SU-DHL-6 (cell line): ENCODE results near the gene ATXN7.

Experiments used
- H2AFZ ChIP-seq: fragments of 200-600 bp; sonication (generic); 2 replicates; pipeline ENCODE4 v1.6.1; 2014; ENCODE audit warnings: low read depth, mild to moderate bottlenecking, moderate library complexity, mixed read lengths, antibody characterized with exemption, low read length; ENCODE audit not compliant: severe bottlenecking
- H3F3A ChIP-seq: fragments of 200-600 bp; shearing (Covaris generic); 2 replicates; pipeline ENCODE4 v1.6.0; 2016; ENCODE audit warnings: antibody characterized with exemption, mild to moderate bottlenecking; ENCODE audit not compliant: insufficient read depth
- H3K27ac ChIP-seq: fragments of 200-600 bp; sonication (generic); 2 replicates; pipeline ENCODE4 v1.5.1; 2016; ENCODE audit warnings: low read depth, mild to moderate bottlenecking, low read length, moderate library complexity, mixed read lengths
- H3K27me3 ChIP-seq: fragments of 200-600 bp; sonication (generic), shearing (Covaris generic); 2 replicates; pipeline ENCODE4 v1.6.0; 2014; ENCODE audit warnings: mild to moderate bottlenecking, low read length
- H3K36me3 ChIP-seq: fragments of 200-600 bp; sonication (generic); 2 replicates; pipeline ENCODE4 v1.6.1; 2014; ENCODE audit warnings: mild to moderate bottlenecking, low read length, mixed read lengths
- H3K4me2 ChIP-seq: fragments of 300-600, 200-600 bp; shearing (Covaris generic), sonication (generic); 2 replicates; pipeline ENCODE4 v1.6.0; 2014; ENCODE audit warnings: low read length, low read depth, mild to moderate bottlenecking; ENCODE audit not compliant: poor library complexity, severe bottlenecking
- H3K4me3 ChIP-seq: fragments of 200-600 bp; sonication (generic); 2 replicates; pipeline ENCODE4 v1.5.1; 2014; ENCODE audit warnings: antibody characterized with exemption, low read length, mild to moderate bottlenecking, mixed read lengths; ENCODE audit not compliant: insufficient read depth, poor library complexity, severe bottlenecking
- H3K79me2 ChIP-seq: fragments of 200-600 bp; sonication (generic); 2 replicates; pipeline ENCODE4 v1.6.1; 2014; ENCODE audit warnings: mild to moderate bottlenecking, low read length, moderate library complexity; ENCODE audit not compliant: insufficient read depth
- H3K9ac ChIP-seq: fragments of 200-600 bp; sonication (generic); 2 replicates; pipeline ENCODE4 v1.7.0; 2014; ENCODE audit warnings: mild to moderate bottlenecking, low read length
- H3K9me2 ChIP-seq: fragments of 200-600 bp; sonication (generic); replicated peaks from 2 replicates; pipeline ENCODE4 v1.6.1; 2014; ENCODE audit warnings: low read length; ENCODE audit not compliant: insufficient read depth
- H3K9me3 ChIP-seq: fragments of 200-600 bp; sonication (generic); 2 replicates; pipeline ENCODE4 v1.6.1; 2014; ENCODE audit warnings: low read length, mixed read lengths; ENCODE audit not compliant: insufficient read depth
- H4K20me1 ChIP-seq: fragments of 200-600 bp; sonication (generic); 2 replicates; pipeline ENCODE4 v1.6.1; 2014; ENCODE audit warnings: low read depth, mild to moderate bottlenecking, antibody characterized with exemption, low read length, moderate library complexity, mixed read lengths
- EZH2phosphoT487 ChIP-seq: fragments of 200-600 bp; sonication (generic), shearing (Covaris generic); conservative IDR thresholded peaks from 2 replicates; pipeline ENCODE4 v1.6.1; 2018; ENCODE audit warnings: mild to moderate bottlenecking, antibody characterized with exemption, low read length, moderate library complexity, mixed read lengths
- TF ChIP-seq, protein P1 (sequence below): fragments of 200-600 bp; sonication (generic); IDR thresholded peaks from one replicate; pipeline ENCODE4 v1.5.1; 2017; ENCODE audit warnings: antibody characterized with exemption, mild to moderate bottlenecking, low read length, moderate library complexity; ENCODE audit not compliant: insufficient read depth, poor library complexity, severe bottlenecking

The ATXN7 gene

DNA sequence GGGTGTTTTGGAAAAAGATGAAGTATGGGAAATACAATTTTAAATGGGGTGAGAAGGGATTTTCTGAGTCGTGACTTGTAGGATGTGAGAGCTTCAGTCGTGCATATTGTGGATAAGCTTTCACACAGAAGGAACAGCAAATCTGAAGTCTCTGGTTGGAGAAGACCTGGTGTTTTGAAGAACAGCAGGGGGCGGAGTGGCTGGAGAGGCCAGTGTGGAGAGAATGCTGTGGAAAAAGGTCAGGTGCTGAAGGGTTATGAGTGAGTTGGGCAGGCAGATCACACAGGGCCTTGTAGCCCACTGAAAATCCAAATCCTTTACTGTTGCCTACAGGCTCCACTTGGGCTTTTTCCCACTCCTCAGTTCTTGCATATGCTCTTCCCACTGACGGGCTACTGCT is 62.6 kb downstream of the ATXN7 start:
- H3K9ac ChIP-seq = no peak overlapping the region
- peaks cover 51% of the 10 kb centered on the region for H3K79me2 ChIP-seq
- no peak for TF ChIP-seq EZH2phosphoT487
- TF ChIP-seq, protein P1, sequence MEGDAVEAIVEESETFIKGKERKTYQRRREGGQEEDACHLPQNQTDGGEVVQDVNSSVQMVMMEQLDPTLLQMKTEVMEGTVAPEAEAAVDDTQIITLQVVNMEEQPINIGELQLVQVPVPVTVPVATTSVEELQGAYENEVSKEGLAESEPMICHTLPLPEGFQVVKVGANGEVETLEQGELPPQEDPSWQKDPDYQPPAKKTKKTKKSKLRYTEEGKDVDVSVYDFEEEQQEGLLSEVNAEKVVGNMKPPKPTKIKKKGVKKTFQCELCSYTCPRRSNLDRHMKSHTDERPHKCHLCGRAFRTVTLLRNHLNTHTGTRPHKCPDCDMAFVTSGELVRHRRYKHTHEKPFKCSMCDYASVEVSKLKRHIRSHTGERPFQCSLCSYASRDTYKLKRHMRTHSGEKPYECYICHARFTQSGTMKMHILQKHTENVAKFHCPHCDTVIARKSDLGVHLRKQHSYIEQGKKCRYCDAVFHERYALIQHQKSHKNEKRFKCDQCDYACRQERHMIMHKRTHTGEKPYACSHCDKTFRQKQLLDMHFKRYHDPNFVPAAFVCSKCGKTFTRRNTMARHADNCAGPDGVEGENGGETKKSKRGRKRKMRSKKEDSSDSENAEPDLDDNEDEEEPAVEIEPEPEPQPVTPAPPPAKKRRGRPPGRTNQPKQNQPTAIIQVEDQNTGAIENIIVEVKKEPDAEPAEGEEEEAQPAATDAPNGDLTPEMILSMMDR = no peak
- H3K4me2 ChIP-seq = no peak overlapping the region
- H3K9me3 ChIP-seq = no peaks in the 10 kb centered on the region
- peaks cover 13% of the 10 kb centered on the region for H3F3A ChIP-seq
- H2AFZ ChIP-seq = no peak overlapping the region
- no peaks in the 10 kb centered on the region for H3K9me2 ChIP-seq
- H3K27me3 ChIP-seq = no peaks in the 10 kb centered on the region
- H3K36me3 ChIP-seq = peaks cover 8% of the 10 kb centered on the region
- H3K4me3 ChIP-seq = no peak overlapping the region
- H4K20me1 ChIP-seq = peaks cover 12% of the 10 kb centered on the region; the same call in 1 of the 2 replicates
- H3K27ac ChIP-seq = no peak overlapping the region

DNA sequence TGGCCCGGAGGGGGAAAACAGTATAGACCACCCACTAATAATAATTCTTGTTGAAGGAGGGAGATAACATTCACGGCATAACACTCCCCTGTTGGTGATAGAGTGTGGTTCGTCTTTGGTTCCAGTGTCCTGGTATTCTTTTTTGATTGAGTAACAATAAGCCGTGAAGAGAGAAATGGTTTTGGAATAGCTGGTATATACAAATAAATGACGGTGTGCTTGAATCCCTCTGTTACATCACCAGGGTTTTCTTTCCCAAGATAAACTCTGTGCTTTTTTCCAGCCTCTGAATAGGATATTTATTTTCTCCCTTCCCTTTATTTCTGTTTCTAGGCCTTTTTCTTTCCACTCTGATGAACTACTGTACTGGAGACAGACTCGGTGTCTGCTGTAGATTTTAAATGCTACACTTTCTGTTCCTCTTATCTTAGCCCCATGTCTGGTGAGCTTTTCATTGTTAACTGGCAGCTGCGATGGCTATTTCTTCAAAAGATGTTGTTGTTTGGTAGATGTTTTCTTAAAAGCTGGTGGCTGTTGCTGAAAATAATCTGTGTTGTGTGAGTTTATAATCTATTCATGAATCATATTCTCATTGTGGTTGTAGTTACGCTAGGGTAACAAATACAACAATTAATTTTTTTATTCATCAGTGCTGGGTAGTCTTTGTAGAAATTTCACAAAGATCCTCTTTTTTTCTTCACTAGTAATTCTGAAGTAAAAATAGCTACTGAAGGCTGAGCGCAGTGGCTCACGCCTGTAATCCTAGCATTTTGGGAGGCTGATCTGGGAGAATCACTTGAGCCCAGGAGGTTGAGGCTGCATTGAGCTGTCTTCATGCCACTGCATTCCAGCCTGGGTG is 64.0 kb downstream of the ATXN7 start:
- Histone ChIP-seq H2AFZ (no peak overlapping the region), H3K9ac (no peak overlapping the region), H3K9me2 (no peaks in the 10 kb centered on the region), H3K27me3 (no peaks in the 10 kb centered on the region), H4K20me1 (peaks cover 12% of the 10 kb centered on the region; the same call in 1 of the 2 replicates), H3F3A (peaks cover 13% of the 10 kb centered on the region), H3K27ac (peak overlapping the region; percentile 60), H3K4me2 (peak overlapping the region; percentile 26), H3K4me3 (no peak overlapping the region), H3K79me2 (peaks cover 59% of the 10 kb centered on the region), H3K36me3 (peaks cover 5% of the 10 kb centered on the region; the same call in 1 of the 2 replicates), H3K9me3 (no peaks in the 10 kb centered on the region)
- no peak for TF ChIP-seq EZH2phosphoT487
- TF ChIP-seq, protein P1 = no peak

DNA sequence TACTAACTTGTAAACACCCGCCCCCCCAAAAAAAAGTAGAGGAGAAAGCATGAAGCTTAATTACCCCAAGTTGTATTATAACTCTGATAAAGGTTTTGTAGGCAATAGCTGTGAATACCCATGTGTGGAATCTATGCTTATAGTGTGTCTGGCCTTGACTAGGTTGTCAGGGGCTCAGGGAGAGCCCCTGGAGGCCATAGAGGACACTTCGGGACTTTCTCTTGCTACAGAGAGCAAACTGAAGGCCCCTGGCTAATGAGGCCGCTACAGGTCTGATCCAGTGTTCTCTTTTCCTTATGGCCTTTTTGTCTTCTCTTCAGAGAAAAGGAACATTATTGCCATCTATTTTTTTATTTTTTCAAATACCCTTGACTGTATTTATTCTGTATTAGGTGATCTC is 67.6 kb downstream of the ATXN7 start:
- Histone ChIP-seq H3K4me3 (no peak overlapping the region), H4K20me1 (peaks cover 19% of the 10 kb centered on the region; the same call in 1 of the 2 replicates), H3K27me3 (no peaks in the 10 kb centered on the region), H3K9me2 (no peaks in the 10 kb centered on the region), H3K9ac (no peak overlapping the region), H3K36me3 (no peaks in the 10 kb centered on the region), H3K79me2 (peaks cover 82% of the 10 kb centered on the region), H2AFZ (no peak overlapping the region), H3K27ac (no peak overlapping the region), H3K4me2 (no peak overlapping the region), H3F3A (peaks cover 13% of the 10 kb centered on the region), H3K9me3 (no peaks in the 10 kb centered on the region)
- TF ChIP-seq, protein P1 = no peak
- TF ChIP-seq EZH2phosphoT487 = no peak
